GM12872 (cell line): ENCODE results near the gene CNOT1.

Experiments
- TF ChIP-seq, protein P1 (sequence below): IDR thresholded peaks from 3 replicates; pipeline ENCODE4 v1.5.1; 2011; ENCODE audit warnings: low read depth, mild to moderate bottlenecking, low read length, moderate library complexity; ENCODE audit not compliant: insufficient read depth

Gene CNOT1

DNA sequence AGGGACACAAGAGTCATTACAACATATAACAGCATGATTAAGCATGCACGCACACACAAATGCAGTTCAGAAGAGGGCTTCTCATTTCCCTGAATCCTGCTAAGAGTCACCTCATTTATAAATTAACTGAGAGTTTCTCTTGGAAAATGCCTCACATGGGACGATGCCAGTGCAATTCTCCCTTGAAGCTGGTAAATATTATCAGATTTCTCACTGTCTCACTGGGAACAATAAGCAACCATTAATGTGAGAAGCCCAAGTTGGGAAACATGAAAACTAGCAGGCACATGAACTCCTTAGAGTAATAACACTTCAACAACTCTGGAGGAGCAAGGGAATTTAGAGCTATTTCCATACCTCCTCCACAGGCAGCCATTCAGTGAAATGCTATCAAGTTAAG is 87.9 kb downstream of the CNOT1 start:
- TF ChIP-seq, protein P1, sequence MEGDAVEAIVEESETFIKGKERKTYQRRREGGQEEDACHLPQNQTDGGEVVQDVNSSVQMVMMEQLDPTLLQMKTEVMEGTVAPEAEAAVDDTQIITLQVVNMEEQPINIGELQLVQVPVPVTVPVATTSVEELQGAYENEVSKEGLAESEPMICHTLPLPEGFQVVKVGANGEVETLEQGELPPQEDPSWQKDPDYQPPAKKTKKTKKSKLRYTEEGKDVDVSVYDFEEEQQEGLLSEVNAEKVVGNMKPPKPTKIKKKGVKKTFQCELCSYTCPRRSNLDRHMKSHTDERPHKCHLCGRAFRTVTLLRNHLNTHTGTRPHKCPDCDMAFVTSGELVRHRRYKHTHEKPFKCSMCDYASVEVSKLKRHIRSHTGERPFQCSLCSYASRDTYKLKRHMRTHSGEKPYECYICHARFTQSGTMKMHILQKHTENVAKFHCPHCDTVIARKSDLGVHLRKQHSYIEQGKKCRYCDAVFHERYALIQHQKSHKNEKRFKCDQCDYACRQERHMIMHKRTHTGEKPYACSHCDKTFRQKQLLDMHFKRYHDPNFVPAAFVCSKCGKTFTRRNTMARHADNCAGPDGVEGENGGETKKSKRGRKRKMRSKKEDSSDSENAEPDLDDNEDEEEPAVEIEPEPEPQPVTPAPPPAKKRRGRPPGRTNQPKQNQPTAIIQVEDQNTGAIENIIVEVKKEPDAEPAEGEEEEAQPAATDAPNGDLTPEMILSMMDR, result no peak

DNA sequence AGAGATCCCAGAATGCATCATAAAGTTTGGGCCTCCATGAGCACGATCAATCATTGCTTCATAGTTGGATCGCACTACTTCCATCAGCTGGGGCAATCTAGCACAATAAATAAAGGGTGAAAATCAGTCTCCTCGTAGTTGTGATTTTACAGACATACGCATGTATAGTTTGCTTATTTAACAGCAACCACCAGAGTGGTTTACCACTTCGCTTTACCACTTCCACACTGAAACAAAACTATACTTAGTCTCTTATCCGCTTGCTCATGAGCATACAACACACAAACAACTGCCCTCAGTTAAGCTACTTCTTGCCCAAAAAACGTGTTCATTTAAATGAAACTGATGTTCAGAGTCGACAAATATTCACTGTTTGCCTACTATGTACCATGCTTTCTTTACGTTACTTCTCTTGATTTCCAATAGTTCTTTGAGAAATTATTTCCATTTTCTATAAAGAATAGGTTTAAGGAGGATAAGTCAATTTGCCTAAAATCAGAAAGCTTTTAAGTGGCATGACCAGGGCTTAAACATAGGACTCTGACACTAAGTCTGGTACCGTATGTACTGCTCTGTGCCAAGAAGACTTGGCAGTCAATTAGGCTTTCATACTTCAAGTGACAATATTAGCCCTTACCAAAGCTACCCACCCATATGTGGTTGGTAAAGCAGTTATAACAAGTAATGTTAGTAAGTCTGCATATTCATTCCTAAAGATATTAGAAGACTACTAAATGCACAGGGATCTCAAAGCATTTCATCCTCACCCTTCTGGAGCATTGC is 92.3 kb downstream of the CNOT1 start:
- TF ChIP-seq, protein P1, result no peak

DNA sequence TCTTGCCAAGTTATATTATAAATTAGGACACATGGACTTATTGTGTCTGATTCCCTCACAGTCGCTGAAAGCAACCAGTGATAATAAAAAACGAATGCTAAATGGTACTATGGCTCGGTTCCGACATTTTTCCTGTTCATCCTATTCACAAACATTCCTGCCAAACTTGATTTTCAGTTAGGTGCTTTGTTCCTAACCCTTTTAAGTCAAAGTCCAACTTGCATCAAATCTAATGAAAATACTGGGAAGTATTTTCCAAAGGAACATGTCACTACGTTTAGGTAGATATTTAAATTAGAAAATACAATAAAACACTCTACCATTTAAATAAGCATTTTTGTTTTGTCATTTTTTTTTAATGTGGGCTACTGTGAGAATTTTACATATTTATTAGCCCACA is 93.3 kb downstream of the CNOT1 start:
- TF ChIP-seq, protein P1, result no peak

DNA sequence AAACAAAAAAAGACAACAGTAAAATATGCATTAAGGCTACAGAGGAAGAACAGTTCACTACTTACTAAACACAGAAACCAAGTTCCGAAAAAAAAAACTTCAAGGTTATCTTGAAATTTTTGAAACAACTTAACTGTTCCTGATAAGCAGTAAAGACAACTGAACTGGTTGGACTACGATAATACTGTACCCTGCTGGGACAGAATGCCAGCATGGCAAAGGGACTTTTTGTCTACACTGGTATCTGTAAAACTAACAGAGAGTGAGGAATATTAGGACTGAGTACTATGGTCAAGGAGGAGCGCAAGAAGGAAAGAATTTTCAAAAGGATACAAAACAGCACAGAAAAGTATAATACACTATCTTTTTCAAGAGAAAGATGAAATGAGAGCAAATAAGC is 94.5 kb downstream of the CNOT1 start:
- TF ChIP-seq, protein P1, result no peak

DNA sequence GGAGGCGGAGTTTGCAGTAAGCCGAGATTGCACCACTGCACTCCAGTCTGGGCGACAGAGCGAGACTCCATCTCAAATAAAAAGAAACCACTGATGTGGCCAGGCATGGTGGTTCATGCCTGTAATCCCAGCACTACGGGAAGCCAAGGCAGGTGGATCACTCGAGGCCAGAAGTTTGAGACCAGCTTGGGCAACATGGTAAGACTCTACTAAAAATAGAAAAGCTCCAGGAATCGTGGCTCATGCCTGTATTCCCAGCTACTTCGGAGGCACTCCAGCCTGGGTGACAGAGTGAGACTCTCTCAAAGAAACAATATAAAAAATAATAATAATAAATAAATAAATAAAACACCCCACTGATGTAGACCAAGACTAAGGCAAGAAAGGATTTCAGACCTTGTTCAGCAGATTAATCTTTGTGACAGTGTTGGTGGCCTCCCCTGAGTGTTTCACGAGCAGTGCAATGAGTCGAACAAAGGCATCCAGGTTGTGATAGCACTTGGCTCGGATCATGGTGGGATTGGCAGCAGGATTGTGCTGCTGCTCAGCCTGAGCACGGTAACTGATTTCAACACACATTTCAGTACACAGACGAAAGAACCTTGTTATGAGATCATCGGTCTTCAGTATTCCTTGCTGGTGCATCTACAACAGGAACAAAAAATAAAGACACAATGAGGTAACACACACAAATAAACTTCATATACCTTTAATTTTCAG is 95.7 kb downstream of the CNOT1 start:
- TF ChIP-seq, protein P1, result no peak

DNA sequence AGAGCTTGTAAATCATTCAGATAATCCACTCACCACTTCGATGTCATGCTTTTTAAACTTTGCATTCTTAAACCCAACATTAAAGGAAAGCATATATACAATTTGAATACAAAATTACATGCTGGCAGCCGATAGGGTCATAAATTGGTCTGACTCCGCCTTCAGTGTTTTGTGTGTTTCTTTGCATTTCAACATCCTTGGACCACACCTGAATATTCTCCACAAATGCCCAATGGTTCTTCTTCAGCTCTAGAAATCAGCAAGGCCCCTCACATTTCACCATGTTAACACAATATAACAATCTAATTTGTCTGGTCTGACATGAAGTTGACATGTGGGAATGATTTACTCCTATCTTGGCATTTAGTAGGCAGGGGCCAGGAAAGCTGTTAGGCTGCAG is 97.2 kb downstream of the CNOT1 start:
- TF ChIP-seq, protein P1, result no peak

DNA sequence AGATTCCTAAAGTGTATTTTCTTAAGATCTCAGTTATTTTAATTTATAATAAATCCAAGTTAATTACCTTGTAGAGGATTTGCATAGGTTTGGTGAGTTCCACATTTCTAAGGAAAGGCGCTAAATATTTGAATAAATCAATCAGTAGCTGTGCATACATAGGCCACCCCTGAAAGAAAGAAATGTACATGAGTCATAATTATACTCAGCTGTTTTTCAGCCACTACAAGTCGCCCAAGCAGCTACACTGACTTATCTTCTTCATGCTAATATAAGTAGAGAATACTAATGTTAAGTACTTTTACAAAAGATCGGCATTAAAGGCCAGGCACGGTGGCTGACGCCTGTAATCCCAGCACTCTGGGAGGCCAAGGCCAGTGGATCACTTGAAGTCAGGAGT is 99.4 kb downstream of the CNOT1 start:
- TF ChIP-seq, protein P1, result no peak
